ACC112 (cell line): Measurements from ENCODE around the gene UBR1.
"Not testable (repeated sequence)": the region's sequence is repeated elsewhere in the genome, so short reads cannot be mapped to it uniquely, and the experiment has no call there.

Source experiments
- H2AFZ ChIP-seq: fragments of 200-600 bp; sonication (generic); one replicate; pipeline ENCODE4 v1.6.0; 2017; ENCODE audit warnings: antibody characterized with exemption, low read length; ENCODE audit not compliant: unreplicated experiment
- H3K27ac ChIP-seq: fragments of 200-600 bp; sonication (generic); 2 replicates; pipeline ENCODE4 v1.5.1; 2014; ENCODE audit warnings: low read depth, mild to moderate bottlenecking, antibody characterized with exemption, low read length, moderate library complexity
- H3K27me3 ChIP-seq: fragments of 200-600 bp; sonication (generic); 2 replicates; pipeline ENCODE4 v1.6.1; 2014; ENCODE audit warnings: mild to moderate bottlenecking, antibody characterized with exemption, low read length, moderate library complexity, mixed read lengths; ENCODE audit not compliant: insufficient read depth
- H3K36me3 ChIP-seq: fragments of 200-600 bp; sonication (generic); 2 replicates; pipeline ENCODE4 v1.6.1; 2016; ENCODE audit warnings: mild to moderate bottlenecking, antibody characterized with exemption, low read length, moderate library complexity, mixed read lengths; ENCODE audit not compliant: insufficient read depth
- H3K4me1 ChIP-seq: fragments of 200-600 bp; sonication (generic); one replicate; pipeline ENCODE4 v1.6.1; 2016; ENCODE audit warnings: low read length, mixed read lengths; ENCODE audit not compliant: insufficient read depth, unreplicated experiment, control insufficient read depth
- H3K4me3 ChIP-seq: fragments of 200-600 bp; sonication (generic); 2 replicates; pipeline ENCODE4 v1.5.1; 2014; ENCODE audit warnings: mild to moderate bottlenecking, low read depth, low read length
- H3K79me2 ChIP-seq: fragments of 200-600 bp; sonication (generic); one replicate; pipeline ENCODE4 v1.6.0; 2016; ENCODE audit warnings: low read length; ENCODE audit not compliant: control insufficient read depth, unreplicated experiment, insufficient read depth

Gene UBR1

DNA sequence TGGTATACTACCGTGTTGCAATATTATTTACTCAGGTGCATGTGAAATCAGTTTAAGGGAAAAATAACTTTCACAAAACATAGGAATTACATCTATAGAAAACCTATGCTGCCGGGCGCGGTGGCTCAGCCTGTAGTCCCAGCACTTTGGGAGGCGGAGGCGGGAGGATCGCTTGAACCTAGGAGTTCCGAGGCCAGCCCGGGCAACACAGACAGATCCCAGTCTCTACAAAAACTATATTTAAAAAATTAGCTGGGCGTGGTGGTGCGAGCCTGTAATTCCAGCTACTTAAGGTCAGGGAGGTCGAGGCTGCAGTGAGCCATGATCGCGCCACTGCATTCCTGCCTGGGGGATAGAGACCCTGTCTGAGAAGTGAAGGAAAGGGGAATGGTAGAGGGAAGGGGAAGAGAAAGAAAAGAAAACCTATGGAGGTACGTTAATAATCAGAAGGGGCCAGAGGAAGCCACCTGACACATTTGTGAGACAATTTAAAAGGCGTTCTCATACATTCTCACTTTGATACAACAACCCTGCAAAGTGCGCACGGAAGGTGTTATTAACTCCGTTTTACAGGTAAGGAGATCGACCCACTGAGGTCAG is 27.1 kb upstream of the UBR1 start:
- no peaks in the 10 kb centered on the region for H3K27me3 ChIP-seq
- peaks cover 7% of the 10 kb centered on the region; the same call in 1 of the 2 replicates for H3K36me3 ChIP-seq
- H3K27ac ChIP-seq, result no peak overlapping the region
- peaks cover 6% of the 10 kb centered on the region for H3K79me2 ChIP-seq
- H2AFZ ChIP-seq, result peak overlapping the region; percentile 87
- peak overlapping the region; percentile 86 for H3K4me3 ChIP-seq
- peaks cover 9% of the 10 kb centered on the region for H3K4me1 ChIP-seq

DNA sequence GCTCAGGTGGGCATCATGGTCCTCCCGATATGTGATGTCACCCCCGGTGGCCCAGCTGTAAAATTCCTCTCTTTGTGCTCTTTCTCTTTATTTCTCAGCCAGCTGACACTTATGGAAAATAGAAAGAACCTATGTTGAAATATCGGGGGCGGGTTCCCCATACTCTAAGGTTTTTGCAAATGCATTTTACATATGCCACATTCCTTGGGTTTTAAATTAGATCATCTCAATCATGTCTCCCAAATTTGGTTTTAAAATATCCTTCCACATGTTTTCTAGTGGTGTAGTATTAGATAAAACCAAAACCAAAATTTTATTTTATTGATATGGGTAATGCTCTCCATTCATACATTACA is 23.1 kb upstream of the UBR1 start:
- Histone ChIP-seq H3K4me1 (peaks cover 6% of the 10 kb centered on the region), H3K27ac (no peak overlapping the region), H3K27me3 (no peaks in the 10 kb centered on the region), H3K79me2 (peaks cover 2% of the 10 kb centered on the region), H3K36me3 (no peaks in the 10 kb centered on the region), H3K4me3 (no peak overlapping the region), H2AFZ (no peak overlapping the region)

DNA sequence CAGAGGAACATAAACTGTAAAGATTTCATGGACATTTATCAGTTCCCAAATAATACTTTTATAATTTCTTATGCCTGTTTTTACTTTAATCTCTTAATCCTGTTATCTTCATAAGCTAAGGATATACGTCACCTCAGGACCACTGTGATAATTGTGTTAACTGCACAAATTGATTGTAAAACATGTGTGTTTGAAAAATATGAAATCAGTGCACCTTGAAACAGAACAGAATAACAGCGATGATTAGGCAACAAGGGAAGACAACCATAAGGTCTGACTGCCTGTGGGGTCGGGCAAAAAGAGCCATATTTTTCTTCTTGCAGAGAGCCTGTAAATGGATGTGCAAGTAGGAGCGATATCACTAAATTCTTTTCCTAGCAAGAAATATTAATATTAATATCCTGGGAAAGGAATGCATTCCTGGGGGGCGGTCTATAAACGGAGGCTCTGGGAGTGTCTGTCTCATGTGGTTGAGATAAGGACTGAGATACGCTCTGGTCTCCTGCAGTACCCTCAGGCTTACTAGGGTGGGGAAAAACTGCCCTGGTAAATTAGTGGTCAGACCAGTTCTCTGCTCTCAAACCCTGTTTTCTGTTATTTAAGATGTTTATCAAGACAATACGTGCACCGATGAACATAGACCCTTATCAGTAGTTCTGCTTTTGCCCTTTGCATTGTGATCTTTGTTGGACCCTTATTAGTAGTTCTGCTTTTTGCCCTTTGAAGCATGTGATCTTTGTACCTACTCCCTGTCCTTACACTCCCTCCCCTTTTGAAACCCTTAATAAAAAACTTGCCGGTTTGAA is 22.5 kb upstream of the UBR1 start:
- H3K27ac ChIP-seq, H3K4me1 ChIP-seq, H2AFZ ChIP-seq, H3K36me3 ChIP-seq, H3K79me2 ChIP-seq, H3K4me3 ChIP-seq, H3K27me3 ChIP-seq: not testable (repeated sequence)

DNA sequence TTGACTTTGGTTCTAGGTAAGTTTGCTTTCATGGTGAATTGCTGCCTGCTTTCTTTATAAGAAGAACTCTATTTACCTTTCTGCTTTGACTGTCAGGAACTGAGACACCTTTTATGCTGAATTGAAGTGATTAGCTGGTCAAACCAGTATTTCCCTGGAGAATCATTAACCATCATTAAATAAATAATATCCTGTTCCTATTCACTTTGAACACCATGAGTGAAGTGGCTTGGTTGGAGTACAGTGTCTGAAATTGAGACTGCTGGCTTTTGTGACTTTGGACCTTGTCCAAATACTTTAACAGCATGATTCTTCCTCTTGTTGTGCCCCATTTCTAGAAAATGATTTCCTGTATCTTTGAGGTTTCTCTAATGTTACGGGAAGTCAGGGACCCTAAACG is 21.9 kb upstream of the UBR1 start:
- Histone ChIP-seq H2AFZ (no peak overlapping the region), H3K4me1 (peaks cover 4% of the 10 kb centered on the region), H3K27me3 (no peaks in the 10 kb centered on the region), H3K79me2 (no peaks in the 10 kb centered on the region), H3K27ac (no peak overlapping the region), H3K4me3 (no peak overlapping the region), H3K36me3 (no peaks in the 10 kb centered on the region)

DNA sequence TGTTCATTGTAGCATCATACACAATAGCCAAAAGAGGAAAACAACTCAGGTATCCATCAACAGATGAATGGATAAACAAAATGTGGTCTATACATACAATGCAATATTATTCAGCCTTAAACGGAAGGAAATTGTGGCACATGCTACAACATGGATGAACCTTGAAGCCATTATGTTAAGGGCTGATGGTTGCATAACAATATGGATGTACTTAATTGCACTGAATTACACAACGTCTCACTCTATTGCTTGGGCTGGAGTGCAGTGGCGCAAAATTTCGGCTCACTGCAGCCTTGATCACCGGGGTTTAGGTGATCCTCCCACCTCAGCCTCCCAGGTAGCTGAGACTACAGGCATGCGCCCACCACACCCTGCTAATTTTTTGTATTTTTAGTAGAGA is 20.5 kb upstream of the UBR1 start:
- no peaks in the 10 kb centered on the region for H3K27me3 ChIP-seq
- H3K27ac ChIP-seq, result no peak overlapping the region
- H3K4me3 ChIP-seq, result no peak overlapping the region
- peaks cover 7% of the 10 kb centered on the region for H3K4me1 ChIP-seq
- no peaks in the 10 kb centered on the region for H3K36me3 ChIP-seq
- H2AFZ ChIP-seq, result no peak overlapping the region
- H3K79me2 ChIP-seq, result no peaks in the 10 kb centered on the region

DNA sequence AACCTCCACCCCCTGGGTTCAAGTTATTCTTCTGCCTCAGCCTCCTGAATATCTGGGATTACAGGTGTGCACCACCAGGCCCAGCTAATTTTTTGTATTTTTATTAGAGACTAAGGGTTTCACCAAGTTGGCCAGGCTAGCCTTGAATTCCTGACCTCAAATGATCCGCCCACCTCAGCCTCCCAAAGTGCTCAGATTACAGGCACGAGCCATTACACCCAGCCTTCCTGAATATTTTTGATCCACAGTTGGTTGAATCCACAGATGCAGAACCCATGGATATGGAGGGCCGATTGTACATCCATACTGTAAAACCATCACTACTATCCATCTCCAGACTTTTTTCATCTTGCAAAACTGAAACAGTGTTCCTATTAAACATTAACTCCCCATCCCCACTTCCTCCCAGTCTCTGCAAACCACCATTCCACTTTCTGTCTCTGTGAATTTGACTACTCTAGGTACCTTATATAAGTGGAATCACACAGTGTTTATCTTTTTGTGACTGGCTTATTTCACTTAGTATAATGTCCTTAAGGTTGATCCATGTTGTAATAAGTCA is 19.3 kb upstream of the UBR1 start:
- Histone ChIP-seq H2AFZ (no peak overlapping the region), H3K4me1 (peaks cover 7% of the 10 kb centered on the region), H3K79me2 (no peaks in the 10 kb centered on the region), H3K36me3 (no peaks in the 10 kb centered on the region), H3K4me3 (no peak overlapping the region), H3K27me3 (no peaks in the 10 kb centered on the region), H3K27ac (no peak overlapping the region)

DNA sequence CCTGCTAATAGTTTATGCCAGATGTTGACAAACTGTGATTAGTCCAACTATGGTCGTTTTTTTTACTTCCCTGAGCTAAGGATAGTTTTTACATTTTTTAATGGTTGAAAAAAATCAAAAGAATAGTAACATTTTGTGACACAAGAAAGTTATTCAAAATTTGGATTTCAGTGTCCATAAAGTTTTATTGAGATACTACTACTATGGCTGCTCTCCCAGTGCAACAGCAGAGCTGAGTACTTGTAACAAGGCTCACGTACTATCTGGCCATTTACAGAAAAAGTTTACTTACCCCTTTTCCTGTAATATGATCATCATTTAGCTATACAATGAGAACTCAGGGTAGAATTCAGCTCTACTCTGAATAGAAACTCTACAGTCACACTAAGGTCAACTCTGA is 16.0 kb upstream of the UBR1 start:
- Histone ChIP-seq H3K4me3 (0 out of 2 replicates have a peak overlapping the region, but pooled peaks have one; percentile 77), H3K79me2 (no peaks in the 10 kb centered on the region), H2AFZ (peak overlapping the region; percentile 92), H3K36me3 (no peaks in the 10 kb centered on the region), H3K27ac (no peak overlapping the region; the same call in 1 of the 2 replicates), H3K4me1 (peaks cover 7% of the 10 kb centered on the region), H3K27me3 (peaks cover 2% of the 10 kb centered on the region; the same call in 1 of the 2 replicates)

DNA sequence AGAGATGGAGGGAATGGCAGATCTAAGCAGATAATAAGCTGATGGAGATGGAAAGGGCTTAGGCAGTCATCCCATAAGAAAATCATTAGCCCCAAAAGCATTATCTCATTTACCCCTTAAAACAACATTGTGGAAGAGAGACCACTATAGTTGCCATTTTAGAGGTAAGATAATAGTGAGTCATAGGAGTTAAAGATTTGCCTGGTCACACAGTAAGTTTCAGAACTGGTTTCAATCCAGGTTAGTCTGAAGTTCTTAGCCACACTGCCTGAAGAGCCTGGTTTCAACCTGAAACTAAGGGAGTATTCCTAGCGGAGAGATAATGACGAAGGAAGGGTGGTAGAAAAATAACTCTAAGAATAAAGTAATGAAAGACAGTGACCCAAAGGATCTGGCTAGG is 13.0 kb upstream of the UBR1 start:
- H2AFZ ChIP-seq, result no peak overlapping the region
- no peaks in the 10 kb centered on the region for H3K79me2 ChIP-seq
- no peak overlapping the region for H3K27ac ChIP-seq
- H3K36me3 ChIP-seq, result no peaks in the 10 kb centered on the region
- H3K4me3 ChIP-seq, result no peak overlapping the region
- H3K4me1 ChIP-seq, result peaks cover 7% of the 10 kb centered on the region
- H3K27me3 ChIP-seq, result peaks cover 10% of the 10 kb centered on the region; the same call in 1 of the 2 replicates

DNA sequence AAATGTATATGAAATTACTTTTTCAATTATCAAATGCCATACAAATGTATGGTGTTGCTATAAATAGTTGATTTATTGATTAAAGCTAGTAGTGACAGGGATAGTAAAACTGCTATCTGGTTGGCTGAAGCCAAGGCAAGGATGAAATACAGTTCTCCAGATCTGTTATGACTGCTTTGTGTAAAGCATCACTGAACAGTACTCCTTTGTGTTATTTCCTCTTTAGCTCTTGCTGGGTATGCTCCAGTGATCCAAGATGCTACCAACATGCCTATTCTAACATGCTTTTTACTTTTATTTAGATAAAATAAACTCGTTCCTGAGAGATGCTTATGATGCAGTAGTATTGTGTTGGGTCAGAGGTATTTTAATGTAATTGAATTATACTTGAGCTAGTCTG is 12.4 kb upstream of the UBR1 start:
- peak overlapping the region; percentile 3 for H2AFZ ChIP-seq
- H3K27ac ChIP-seq, result no peak overlapping the region
- H3K27me3 ChIP-seq, result peaks cover 10% of the 10 kb centered on the region; the same call in 1 of the 2 replicates

DNA sequence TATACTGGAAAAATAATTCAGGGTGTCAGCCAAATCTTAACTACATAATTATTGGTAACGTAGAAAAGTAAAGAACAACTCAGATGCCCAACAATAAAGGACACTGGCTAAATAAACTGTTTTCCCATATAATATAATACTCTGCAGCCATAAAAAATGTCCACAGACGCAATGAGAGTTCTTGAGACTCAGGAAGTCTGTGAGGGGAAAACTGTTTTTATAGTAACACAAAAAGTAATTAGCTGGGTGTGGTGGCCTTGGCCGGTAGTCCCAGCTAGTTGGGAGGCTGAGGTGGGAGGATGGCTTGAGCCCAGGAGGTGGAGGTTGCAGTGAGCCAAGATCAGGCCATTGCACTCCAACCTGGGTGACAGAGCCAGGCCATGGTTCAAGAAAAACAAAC is 5.5 kb upstream of the UBR1 start:
- Histone ChIP-seq H3K79me2 (no peaks in the 10 kb centered on the region), H3K27me3 (peaks cover 3% of the 10 kb centered on the region; the same call in 1 of the 2 replicates), H3K4me1 (no peaks in the 10 kb centered on the region), H3K4me3 (no peak overlapping the region), H2AFZ (no peak overlapping the region), H3K36me3 (no peaks in the 10 kb centered on the region), H3K27ac (no peak overlapping the region)

More for the DNA sequence above, 12.4 kb upstream of the UBR1 start:
- Histone ChIP-seq H3K4me3 (no peak overlapping the region), H3K4me1 (peaks cover 7% of the 10 kb centered on the region), H3K36me3 (no peaks in the 10 kb centered on the region), H3K79me2 (no peaks in the 10 kb centered on the region)

DNA sequence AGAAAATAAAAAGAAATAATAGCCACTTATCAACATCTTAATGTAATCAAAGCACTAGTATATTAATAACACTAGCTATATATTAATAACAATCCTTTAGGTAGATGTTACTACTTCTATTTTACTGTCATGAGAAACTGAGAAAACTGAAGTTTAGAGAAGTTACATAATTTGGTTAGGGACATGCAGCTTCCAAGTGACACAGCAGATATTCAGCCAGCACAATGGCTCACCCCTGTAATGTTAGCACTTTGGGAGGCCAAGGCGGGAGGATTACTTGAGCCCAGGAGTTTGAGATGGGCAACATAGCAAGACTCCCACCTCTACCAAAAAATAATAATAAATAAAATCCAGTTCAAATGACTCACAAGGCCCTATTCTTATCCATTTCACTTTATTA is 1.9 kb upstream of the UBR1 start:
- H3K79me2 ChIP-seq, result peaks cover 31% of the 10 kb centered on the region
- H3K27me3 ChIP-seq, result no peaks in the 10 kb centered on the region
- peaks cover 12% of the 10 kb centered on the region for H3K4me1 ChIP-seq
- H3K4me3 ChIP-seq, result no peak overlapping the region
- no peak overlapping the region for H2AFZ ChIP-seq
- H3K27ac ChIP-seq, result no peak overlapping the region
- no peaks in the 10 kb centered on the region for H3K36me3 ChIP-seq
